OCI-LY3 (cell line): ENCODE data around the gene SGSM1.

Experiments used
- H2AFZ ChIP-seq: fragments of 200-600, 300-600 bp; shearing (Covaris generic); 2 replicates; pipeline ENCODE4 v1.6.0; 2014; ENCODE audit warnings: antibody characterized with exemption, low read depth, low read length
- H3K27ac ChIP-seq: fragments of 200-600, 300-600 bp; sonication (generic); 2 replicates; pipeline ENCODE4 v1.5.1; 2014; ENCODE audit warnings: mild to moderate bottlenecking, low read length, moderate library complexity, mixed read lengths
- H3K27me3 ChIP-seq: fragments of 200-600, 300-600 bp; sonication (generic); 2 replicates; pipeline ENCODE4 v1.6.1; 2014; ENCODE audit warnings: low read depth, low read length, mixed read lengths
- H3K36me3 ChIP-seq: fragments of 200-600, 300-600 bp; sonication (generic); replicated peaks from 2 replicates; pipeline ENCODE3; 2014; ENCODE audit warnings: low read depth, low read length, mixed read lengths
- H3K4me1 ChIP-seq: fragments of 300-600, 200-600 bp; sonication (generic); 2 replicates; pipeline ENCODE4 v1.6.1; 2014; ENCODE audit warnings: low read length, mixed read lengths
- H3K4me2 ChIP-seq: fragments of 200-600, 300-600 bp; sonication (generic); 2 replicates; pipeline ENCODE4 v1.6.1; 2014; ENCODE audit warnings: low read length, mixed read lengths
- H3K4me3 ChIP-seq: fragments of 300-600, 200-600 bp; sonication (generic); 2 replicates; pipeline ENCODE4 v1.5.1; 2014; ENCODE audit warnings: antibody characterized with exemption, mild to moderate bottlenecking, low read length, moderate library complexity
- H3K79me2 ChIP-seq: fragments of 300-600, 200-600 bp; shearing (Covaris generic); 2 replicates; pipeline ENCODE4 v1.6.1; 2014; ENCODE audit warnings: mild to moderate bottlenecking, low read length, mixed read lengths
- H3K9ac ChIP-seq: fragments of 300-600, 200-600 bp; shearing (Covaris generic); 2 replicates; pipeline ENCODE4 v1.6.0; 2014; ENCODE audit warnings: mild to moderate bottlenecking, low read length, moderate library complexity
- H3K9me3 ChIP-seq: fragments of 200-600, 300-600 bp; shearing (Covaris generic); 2 replicates; pipeline ENCODE4 v1.6.1; 2014; ENCODE audit warnings: low read length, mixed read lengths; ENCODE audit not compliant: insufficient read depth
- H4K20me1 ChIP-seq: fragments of 200-600, 300-600 bp; sonication (generic); 2 replicates; pipeline ENCODE4 v1.6.1; 2016; ENCODE audit warnings: low read length, mixed read lengths; ENCODE audit not compliant: insufficient read depth
- EZH2phosphoT487 ChIP-seq: fragments of 200-600 bp; shearing (Covaris generic); IDR thresholded peaks from 2 replicates; pipeline ENCODE4 v1.6.1; 2018; ENCODE audit warnings: antibody characterized with exemption, mixed run types, low read depth
- TF ChIP-seq, protein P1 (sequence below): fragments of 200-600, 300-600 bp; sonication (generic); IDR thresholded peaks from 2 replicates; pipeline ENCODE4 v1.5.1; 2014; ENCODE audit warnings: antibody characterized with exemption, low read length, low read depth

SGSM1 gene

GRCh38 chr22:24951942-24952836, 146.2 kb downstream of the SGSM1 start, which contains the start of gene KIAA1671:
Gene KIAA1671 (plus strand): TSS chr22:24952716. CDS start chr22:25028000, 75,284 bp downstream.
- H3K9me3 ChIP-seq, result no peaks in the 10 kb centered on the region
- H2AFZ ChIP-seq, result peak within 1 kb of the TSS; percentile 47; the same call in 1 of the 2 replicates
- H3K9ac ChIP-seq, result peak within 1 kb of the TSS; percentile 49; the same call in 1 of the 2 replicates
- no peaks in the 10 kb centered on the region for H3K79me2 ChIP-seq
- no peaks in the 10 kb centered on the region for H3K36me3 ChIP-seq
- no peaks in the 10 kb centered on the region for H4K20me1 ChIP-seq
- no peaks in the 10 kb centered on the region for H3K4me1 ChIP-seq
- H3K27ac ChIP-seq, result no peak within 1 kb of the TSS
- TF ChIP-seq, protein P1, sequence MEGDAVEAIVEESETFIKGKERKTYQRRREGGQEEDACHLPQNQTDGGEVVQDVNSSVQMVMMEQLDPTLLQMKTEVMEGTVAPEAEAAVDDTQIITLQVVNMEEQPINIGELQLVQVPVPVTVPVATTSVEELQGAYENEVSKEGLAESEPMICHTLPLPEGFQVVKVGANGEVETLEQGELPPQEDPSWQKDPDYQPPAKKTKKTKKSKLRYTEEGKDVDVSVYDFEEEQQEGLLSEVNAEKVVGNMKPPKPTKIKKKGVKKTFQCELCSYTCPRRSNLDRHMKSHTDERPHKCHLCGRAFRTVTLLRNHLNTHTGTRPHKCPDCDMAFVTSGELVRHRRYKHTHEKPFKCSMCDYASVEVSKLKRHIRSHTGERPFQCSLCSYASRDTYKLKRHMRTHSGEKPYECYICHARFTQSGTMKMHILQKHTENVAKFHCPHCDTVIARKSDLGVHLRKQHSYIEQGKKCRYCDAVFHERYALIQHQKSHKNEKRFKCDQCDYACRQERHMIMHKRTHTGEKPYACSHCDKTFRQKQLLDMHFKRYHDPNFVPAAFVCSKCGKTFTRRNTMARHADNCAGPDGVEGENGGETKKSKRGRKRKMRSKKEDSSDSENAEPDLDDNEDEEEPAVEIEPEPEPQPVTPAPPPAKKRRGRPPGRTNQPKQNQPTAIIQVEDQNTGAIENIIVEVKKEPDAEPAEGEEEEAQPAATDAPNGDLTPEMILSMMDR, result peak; percentile 73
- TF ChIP-seq EZH2phosphoT487, result no peak
- peak within 1 kb of the TSS; percentile 75 for H3K4me3 ChIP-seq
- H3K27me3 ChIP-seq, result peaks cover 10% of the 10 kb centered on the region
- H3K4me2 ChIP-seq, result peak within 1 kb of the TSS; percentile 46

GRCh38 chr22:24952837-24953383, 146.9 kb downstream of the SGSM1 start:
- TF ChIP-seq EZH2phosphoT487, result no peak
- TF ChIP-seq, protein P1, result no peak
- no peaks in the 10 kb centered on the region for H3K4me1 ChIP-seq
- no peaks in the 10 kb centered on the region for H4K20me1 ChIP-seq
- H3K27ac ChIP-seq, result no peak overlapping the region
- no peaks in the 10 kb centered on the region for H3K36me3 ChIP-seq
- H3K9ac ChIP-seq, result no peak overlapping the region
- H3K79me2 ChIP-seq, result no peaks in the 10 kb centered on the region
- H3K27me3 ChIP-seq, result peaks cover 10% of the 10 kb centered on the region
- peak overlapping the region; percentile 75 for H3K4me3 ChIP-seq
- H2AFZ ChIP-seq, result no peak overlapping the region
- peak overlapping the region; percentile 46 for H3K4me2 ChIP-seq
- H3K9me3 ChIP-seq, result no peaks in the 10 kb centered on the region

GRCh38 chr22:24953384-24954113, 147.5 kb downstream of the SGSM1 start:
- Histone ChIP-seq H3K79me2 (no peaks in the 10 kb centered on the region), H4K20me1 (no peaks in the 10 kb centered on the region), H3K4me2 (no peak overlapping the region), H3K9ac (no peak overlapping the region), H3K27me3 (peaks cover 10% of the 10 kb centered on the region), H2AFZ (no peak overlapping the region), H3K36me3 (no peaks in the 10 kb centered on the region), H3K27ac (no peak overlapping the region), H3K4me3 (no peak overlapping the region), H3K9me3 (no peaks in the 10 kb centered on the region), H3K4me1 (no peaks in the 10 kb centered on the region)
- TF ChIP-seq EZH2phosphoT487, result no peak
- TF ChIP-seq, protein P1, result no peak

- Histone ChIP-seq H4K20me1 (no peaks in the 10 kb centered on the region), H3K9me3 (no peaks in the 10 kb centered on the region), H3K4me2 (no peak overlapping the region), H3K27ac (no peak overlapping the region), H3K9ac (no peak overlapping the region), H2AFZ (no peak overlapping the region), H3K4me1 (no peaks in the 10 kb centered on the region), H3K36me3 (no peaks in the 10 kb centered on the region), H3K4me3 (no peak overlapping the region), H3K27me3 (peaks cover 10% of the 10 kb centered on the region), H3K79me2 (no peaks in the 10 kb centered on the region)
- TF ChIP-seq, protein P1, result no peak
- TF ChIP-seq EZH2phosphoT487, result no peak
Measured at GRCh38 chr22:24954114-24954463, 148.1 kb downstream of the SGSM1 start.
